ENCODE data around the gene RUFY4.

The RUFY4 gene

GRCh38 chr2:218022851-218023530 lies 46.1 kb upstream of the RUFY4 start:
- H3K36me3 ChIP-seq (ENCODE audit: control insufficient read depth in 4 of 4, insufficient read depth in 4 of 4, low read length in 3 of 4): no peaks in the 10 kb centered on the region
- 96% methylated on average over 4 of the region's 7 CpGs for WGBS (ENCODE audit: insufficient coverage)
- no peak overlapping the region for H3K4me3 ChIP-seq (ENCODE audit: control insufficient read depth in 1 of 7, extremely low read depth in 1 of 7, insufficient read depth in 4 of 7, low read depth in 2 of 7, low read length in 6 of 7)
- ChIA-PET CTCF (interaction anchor here (0.5 to 2.3 kb wide), 5 partner anchors 29 to 237 kb away, joined by 3 to 10 read pairs (median 3); no protein-coding TSS in a partner anchor), POLR2A (no interaction called here)
- no peaks in the 10 kb centered on the region for H3K27me3 ChIP-seq (replicated peaks in 2 of 5; ENCODE audit: control insufficient read depth in 4 of 5, insufficient read depth in 5 of 5, low read length in 4 of 5)
- no peak for DNase-seq
- no peak overlapping the region for H3K27ac ChIP-seq (ENCODE audit: insufficient read depth in 1 of 2, low read depth in 1 of 2, low read length in 2 of 2, poor library complexity in 1 of 2, severe bottlenecking in 2 of 2)
- H3K9me3 ChIP-seq (ENCODE audit: control extremely low read depth in 1 of 5, control insufficient read depth in 4 of 5, insufficient read depth in 2 of 5, low read depth in 1 of 5, low read length in 4 of 5): no peaks in the 10 kb centered on the region
- H3K4me1 ChIP-seq (ENCODE audit: control extremely low read depth in 1 of 4, control insufficient read depth in 4 of 4, insufficient read depth in 4 of 4, low read length in 3 of 4): peaks cover 0 to 44% (median 32%) of the 10 kb centered on the region in 4 experiments

- Histone ChIP-seq H3K36me3 (ENCODE audit: control insufficient read depth in 4 of 4, insufficient read depth in 4 of 4, low read length in 3 of 4) (no peaks in the 10 kb centered on the region), H3K27me3 (replicated peaks in 2 of 5; ENCODE audit: control insufficient read depth in 4 of 5, insufficient read depth in 5 of 5, low read length in 4 of 5) (no peaks in the 10 kb centered on the region), H3K4me3 (ENCODE audit: control insufficient read depth in 1 of 7, extremely low read depth in 1 of 7, insufficient read depth in 4 of 7, low read depth in 2 of 7, low read length in 6 of 7) (no peak overlapping the region), H3K27ac (ENCODE audit: insufficient read depth in 1 of 2, low read depth in 1 of 2, low read length in 2 of 2, poor library complexity in 1 of 2, severe bottlenecking in 2 of 2) (no peak overlapping the region), H3K4me1 (ENCODE audit: control extremely low read depth in 1 of 4, control insufficient read depth in 4 of 4, insufficient read depth in 4 of 4, low read length in 3 of 4) (peaks cover 0 to 37% (median 26%) of the 10 kb centered on the region in 4 experiments), H3K9me3 (ENCODE audit: control extremely low read depth in 1 of 5, control insufficient read depth in 4 of 5, insufficient read depth in 2 of 5, low read depth in 1 of 5, low read length in 4 of 5) (no peaks in the 10 kb centered on the region)
- WGBS (ENCODE audit: insufficient coverage): 94% methylated on average over 2 of the region's 3 CpGs
- no peak for DNase-seq
- POLR2A ChIA-PET: no interaction called here
- CTCF ChIA-PET: interaction anchor here (0.8 to 2.3 kb wide), 5 partner anchors 11 to 237 kb away, joined by 3 to 10 read pairs (median 3); no protein-coding TSS in a partner anchor
These were observed 45.4 kb upstream of the RUFY4 start for GRCh38 chr2:218023636-218024035.

GRCh38 chr2:218024336-218024735 lies 44.7 kb upstream of the RUFY4 start:
- ChIA-PET POLR2A (no interaction called here), CTCF (interaction anchor here (0.7 to 2.3 kb wide), 4 partner anchors 9 to 238 kb away, joined by 3 to 10 read pairs (median 4); no protein-coding TSS in a partner anchor)
- H3K36me3 ChIP-seq (ENCODE audit: control insufficient read depth in 4 of 4, insufficient read depth in 4 of 4, low read length in 3 of 4): no peaks in the 10 kb centered on the region

GRCh38 chr2:218024871-218025270 lies 44.2 kb upstream of the RUFY4 start:
- Histone ChIP-seq H3K27ac (ENCODE audit: insufficient read depth in 1 of 2, low read depth in 1 of 2, low read length in 2 of 2, poor library complexity in 1 of 2, severe bottlenecking in 2 of 2) (no peak overlapping the region), H3K9me3 (ENCODE audit: control extremely low read depth in 1 of 5, control insufficient read depth in 4 of 5, insufficient read depth in 2 of 5, low read depth in 1 of 5, low read length in 4 of 5) (no peaks in the 10 kb centered on the region), H3K4me3 (ENCODE audit: control insufficient read depth in 1 of 7, extremely low read depth in 1 of 7, insufficient read depth in 4 of 7, low read depth in 2 of 7, low read length in 6 of 7) (no peak overlapping the region), H3K4me1 (ENCODE audit: control extremely low read depth in 1 of 4, control insufficient read depth in 4 of 4, insufficient read depth in 4 of 4, low read length in 3 of 4) (peaks cover 0 to 25% (median 14%) of the 10 kb centered on the region in 4 experiments), H3K36me3 (ENCODE audit: control insufficient read depth in 4 of 4, insufficient read depth in 4 of 4, low read length in 3 of 4) (no peaks in the 10 kb centered on the region), H3K27me3 (replicated peaks in 2 of 5; ENCODE audit: control insufficient read depth in 4 of 5, insufficient read depth in 5 of 5, low read length in 4 of 5) (no peaks in the 10 kb centered on the region)
- POLR2A ChIA-PET: no interaction called here
- no CpG with 5 or more reads among the region's 2 CpGs for WGBS (ENCODE audit: insufficient coverage)
- DNase-seq: no peak
- CTCF ChIA-PET: interaction anchor here (1.9 to 2.3 kb wide), 2 partner anchors 16 to 236 kb away, joined by 4 to 10 read pairs; no protein-coding TSS in a partner anchor

More at GRCh38 chr2:218024336-218024735, 44.7 kb upstream of the RUFY4 start:
- H3K4me1 ChIP-seq (ENCODE audit: control extremely low read depth in 1 of 4, control insufficient read depth in 4 of 4, insufficient read depth in 4 of 4, low read length in 3 of 4): peaks cover 0 to 30% (median 19%) of the 10 kb centered on the region in 4 experiments
- no peak overlapping the region for H3K27ac ChIP-seq (ENCODE audit: insufficient read depth in 1 of 2, low read depth in 1 of 2, low read length in 2 of 2, poor library complexity in 1 of 2, severe bottlenecking in 2 of 2)
- H3K9me3 ChIP-seq (ENCODE audit: control extremely low read depth in 1 of 5, control insufficient read depth in 4 of 5, insufficient read depth in 2 of 5, low read depth in 1 of 5, low read length in 4 of 5): no peaks in the 10 kb centered on the region
- no peak for DNase-seq
- H3K27me3 ChIP-seq (replicated peaks in 2 of 5; ENCODE audit: control insufficient read depth in 4 of 5, insufficient read depth in 5 of 5, low read length in 4 of 5): no peaks in the 10 kb centered on the region
- WGBS (ENCODE audit: insufficient coverage): 83% methylated on average over 1 of the region's 2 CpGs
- H3K4me3 ChIP-seq (ENCODE audit: control insufficient read depth in 1 of 7, extremely low read depth in 1 of 7, insufficient read depth in 4 of 7, low read depth in 2 of 7, low read length in 6 of 7): no peak overlapping the region

GRCh38 chr2:218026244-218026643 lies 42.8 kb upstream of the RUFY4 start:
- Histone ChIP-seq H3K36me3 (ENCODE audit: control insufficient read depth in 4 of 4, insufficient read depth in 4 of 4, low read length in 3 of 4) (no peaks in the 10 kb centered on the region), H3K27ac (ENCODE audit: insufficient read depth in 1 of 2, low read depth in 1 of 2, low read length in 2 of 2, poor library complexity in 1 of 2, severe bottlenecking in 2 of 2) (no peak overlapping the region), H3K4me3 (ENCODE audit: control insufficient read depth in 1 of 7, extremely low read depth in 1 of 7, insufficient read depth in 4 of 7, low read depth in 2 of 7, low read length in 6 of 7) (no peak overlapping the region), H3K9me3 (ENCODE audit: control extremely low read depth in 1 of 5, control insufficient read depth in 4 of 5, insufficient read depth in 2 of 5, low read depth in 1 of 5, low read length in 4 of 5) (no peaks in the 10 kb centered on the region), H3K27me3 (replicated peaks in 2 of 5; ENCODE audit: control insufficient read depth in 4 of 5, insufficient read depth in 5 of 5, low read length in 4 of 5) (no peaks in the 10 kb centered on the region), H3K4me1 (ENCODE audit: control extremely low read depth in 1 of 4, control insufficient read depth in 4 of 4, insufficient read depth in 4 of 4, low read length in 3 of 4) (peaks cover 0 to 12% (median 2%) of the 10 kb centered on the region in 4 experiments)
- no peak for DNase-seq
- 98% methylated on average over 4 of the region's 7 CpGs for WGBS (ENCODE audit: insufficient coverage)
- CTCF ChIA-PET: interaction anchor here (0.9 to 1.9 kb wide), 3 partner anchors 14 to 23 kb away, joined by 3 to 4 read pairs (median 3); no protein-coding TSS in a partner anchor
- POLR2A ChIA-PET: no interaction called here

GRCh38 chr2:218026676-218027425 lies 42.2 kb upstream of the RUFY4 start:
- no peaks in the 10 kb centered on the region for H3K9me3 ChIP-seq (ENCODE audit: control extremely low read depth in 1 of 5, control insufficient read depth in 4 of 5, insufficient read depth in 2 of 5, low read depth in 1 of 5, low read length in 4 of 5)
- POLR2A ChIA-PET: no interaction called here
- H3K36me3 ChIP-seq (ENCODE audit: control insufficient read depth in 4 of 4, insufficient read depth in 4 of 4, low read length in 3 of 4): no peaks in the 10 kb centered on the region
- peaks cover 0 to 6% (median 0%) of the 10 kb centered on the region in 4 experiments for H3K4me1 ChIP-seq (ENCODE audit: control extremely low read depth in 1 of 4, control insufficient read depth in 4 of 4, insufficient read depth in 4 of 4, low read length in 3 of 4)
- WGBS (ENCODE audit: insufficient coverage): 87% methylated on average over 10 of the region's 17 CpGs
- CTCF ChIA-PET: interaction anchor here (0.9 to 2.0 kb wide), 3 partner anchors 14 to 24 kb away, joined by 3 to 8 read pairs (median 4); no protein-coding TSS in a partner anchor
- no peak overlapping the region for H3K27ac ChIP-seq (ENCODE audit: insufficient read depth in 1 of 2, low read depth in 1 of 2, low read length in 2 of 2, poor library complexity in 1 of 2, severe bottlenecking in 2 of 2)
- no peaks in the 10 kb centered on the region for H3K27me3 ChIP-seq (replicated peaks in 2 of 5; ENCODE audit: control insufficient read depth in 4 of 5, insufficient read depth in 5 of 5, low read length in 4 of 5)
- no peak overlapping the region for H3K4me3 ChIP-seq (ENCODE audit: control insufficient read depth in 1 of 7, extremely low read depth in 1 of 7, insufficient read depth in 4 of 7, low read depth in 2 of 7, low read length in 6 of 7)
- no peak for DNase-seq

Data from common myeloid progenitor, CD34-positive (primary cell).